HG03354 (cell line): ENCODE data around the gene SDHC.

Source experiments
- ATAC-seq: cut with Tn5 transposase; IDR thresholded peaks from one replicate; pipeline ENCODE4 v1.9.1; 2021; ENCODE audit warnings: mild to moderate bottlenecking; ENCODE audit not compliant: unreplicated experiment, poor library complexity, severe bottlenecking

The SDHC gene, protein sequence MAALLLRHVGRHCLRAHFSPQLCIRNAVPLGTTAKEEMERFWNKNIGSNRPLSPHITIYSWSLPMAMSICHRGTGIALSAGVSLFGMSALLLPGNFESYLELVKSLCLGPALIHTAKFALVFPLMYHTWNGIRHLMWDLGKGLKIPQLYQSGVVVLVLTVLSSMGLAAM

DNA sequence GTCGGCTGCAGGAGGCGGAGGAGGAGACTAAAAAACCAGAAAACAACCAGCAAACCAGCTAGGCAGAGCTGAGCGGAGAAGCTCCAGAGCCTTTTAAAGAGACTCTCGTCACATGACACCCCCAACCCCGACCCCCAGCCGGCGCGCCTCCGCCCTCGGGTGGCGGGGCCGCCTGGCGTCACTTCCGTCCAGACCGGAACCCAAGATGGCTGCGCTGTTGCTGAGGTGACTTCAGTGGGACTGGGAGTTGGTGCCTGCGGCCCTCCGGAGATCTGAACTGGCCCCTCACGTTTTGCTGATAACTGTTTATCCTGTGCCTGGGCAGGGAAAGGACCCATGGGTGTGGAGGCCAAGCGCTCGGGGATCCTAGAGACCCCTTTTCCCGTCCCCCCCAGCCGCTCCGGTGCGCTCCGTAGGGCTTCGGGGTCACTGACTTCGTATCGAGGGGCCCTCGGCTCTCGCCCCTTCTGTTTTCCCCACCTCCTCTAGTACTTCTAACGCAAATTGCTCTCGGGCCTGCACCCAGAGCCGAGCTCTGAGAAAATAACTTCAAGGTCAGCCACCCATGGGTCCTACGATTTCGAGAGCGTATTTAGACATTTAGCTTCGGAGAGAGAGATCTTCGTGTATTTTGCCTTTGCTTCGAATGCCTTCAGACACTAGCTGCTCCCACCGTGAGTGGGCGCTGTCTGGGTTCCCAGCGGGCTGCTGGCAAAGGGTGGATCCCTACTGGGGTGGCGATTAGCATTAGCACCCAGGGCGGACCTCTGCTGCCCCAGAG, at the start of gene SDHC:
TSS of gene SDHC (plus strand) at position 181 of the 781 bp plus-strand sequence. CDS start at position 206, 25 bp downstream.
- peak; percentile 98 for ATAC-seq

DNA sequence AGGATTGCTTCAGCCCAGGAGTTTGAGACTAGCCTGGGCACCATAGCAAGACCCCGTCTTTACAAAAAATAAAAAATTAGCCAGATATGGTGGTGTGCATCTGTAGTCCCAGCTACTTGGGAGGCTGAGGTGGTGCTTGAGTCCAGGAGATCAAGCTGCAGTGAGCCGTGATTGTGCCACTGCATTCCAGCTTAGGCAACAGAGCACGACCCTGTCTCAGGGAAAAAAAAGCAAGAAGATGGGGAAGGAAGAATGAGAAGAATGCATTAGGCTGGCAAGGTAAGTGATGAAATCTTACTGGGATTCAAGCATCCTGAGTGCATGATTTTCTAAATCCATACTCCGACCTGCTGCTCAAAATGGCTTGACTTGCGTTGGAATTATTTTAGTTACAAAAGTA, 48.9 kb upstream of the SDHC start:
- ATAC-seq, result no peak

- no peak for ATAC-seq
Measured at GRCh38 chr1:161266202-161266601, 48.0 kb upstream of the SDHC start.

- no peak for ATAC-seq
Measured at GRCh38 chr1:161266836-161267235, 47.3 kb upstream of the SDHC start.

- ATAC-seq, result no peak
Measured at GRCh38 chr1:161267321-161267720, 46.9 kb upstream of the SDHC start.

DNA sequence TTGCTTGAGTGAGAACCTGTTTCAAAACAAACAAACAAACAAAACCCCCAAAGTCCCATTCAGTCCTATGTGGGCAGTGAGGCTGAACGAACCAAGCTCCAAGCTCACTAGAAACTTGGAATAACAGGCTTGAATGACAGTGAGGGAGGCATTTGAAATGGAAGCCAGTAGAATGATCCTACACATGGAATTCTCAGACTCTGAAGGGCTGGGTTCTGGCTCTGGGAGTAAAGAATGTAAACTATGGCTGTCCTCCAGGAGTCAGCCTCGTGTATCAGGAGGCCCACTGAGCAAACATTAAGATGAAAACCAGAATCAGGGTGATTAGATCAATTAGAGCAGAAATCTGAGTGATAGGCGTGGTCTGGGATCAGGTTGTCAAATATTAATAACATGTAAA, 40.8 kb upstream of the SDHC start:
- ATAC-seq, result no peak

DNA sequence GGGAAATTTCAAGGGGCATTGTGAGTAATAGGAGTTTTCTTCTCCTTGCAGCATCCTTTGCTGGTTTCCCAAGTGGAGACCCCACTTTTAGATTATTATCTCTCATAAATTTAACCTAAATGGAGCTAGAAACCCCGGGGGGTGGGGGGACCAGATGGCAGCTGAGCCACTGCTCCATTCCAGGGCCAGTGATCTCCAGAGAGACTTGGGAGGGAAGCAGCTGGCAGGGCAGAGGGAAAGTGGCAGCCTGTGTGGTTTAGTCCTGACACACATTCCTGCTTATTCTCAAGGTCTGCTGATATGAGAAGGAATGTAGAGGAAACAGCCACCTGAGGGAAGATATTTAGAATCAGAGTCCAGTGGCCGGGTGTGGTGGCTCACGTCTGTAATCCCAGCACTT, 39.3 kb upstream of the SDHC start:
- ATAC-seq, result no peak

- ATAC-seq, result no peak
Measured at GRCh38 chr1:161282991-161283390, 31.2 kb upstream of the SDHC start.

- no peak for ATAC-seq
Measured at GRCh38 chr1:161285113-161285512, 29.1 kb upstream of the SDHC start.

DNA sequence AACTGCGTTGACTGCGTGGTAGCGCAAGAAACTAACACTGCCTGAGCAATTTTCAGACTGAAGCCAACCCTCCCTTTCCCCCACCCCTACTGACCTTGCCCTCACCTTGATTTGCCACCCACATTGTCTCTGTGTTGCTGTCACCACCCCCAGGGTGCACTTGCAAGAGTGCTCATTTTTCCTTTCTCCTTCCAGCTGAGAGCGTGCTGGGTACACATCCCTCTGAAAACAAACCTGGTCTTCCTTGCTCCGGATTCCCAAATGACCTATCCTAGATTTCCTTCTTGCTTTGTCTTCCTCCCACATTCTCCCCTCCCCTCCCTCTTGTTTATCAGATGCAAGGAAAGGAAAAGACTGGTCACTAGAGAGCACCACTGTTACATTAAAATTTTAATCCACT, 28.7 kb upstream of the SDHC start:
- ATAC-seq, result no peak

DNA sequence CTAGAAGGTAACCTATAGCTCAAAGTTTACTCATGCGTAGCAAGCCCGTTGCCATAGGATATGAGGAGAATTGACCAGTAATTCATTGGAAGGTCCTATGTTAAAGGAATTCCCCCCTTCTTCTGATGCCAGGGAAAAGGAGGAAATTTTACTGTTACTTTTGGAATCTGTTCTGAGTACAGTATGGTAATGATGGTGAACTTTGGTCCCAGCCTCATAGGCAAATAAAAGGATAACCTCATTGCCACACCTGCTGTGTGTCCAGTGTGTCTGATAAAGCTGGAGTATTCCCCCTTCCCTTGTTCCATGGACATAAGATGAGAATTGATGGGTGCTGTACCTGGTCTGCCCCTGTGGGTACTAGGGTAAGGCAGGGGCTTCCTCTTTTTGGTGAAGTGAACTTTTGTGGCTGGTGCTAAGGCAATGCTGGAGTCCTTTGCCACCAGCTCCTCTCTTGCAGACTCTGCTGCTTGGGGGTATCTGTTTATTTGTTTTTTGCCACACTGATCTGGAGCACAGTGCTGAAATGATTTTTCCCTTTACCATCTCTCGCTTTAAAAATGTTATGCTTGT, 26.6 kb upstream of the SDHC start:
- ATAC-seq, result no peak

DNA sequence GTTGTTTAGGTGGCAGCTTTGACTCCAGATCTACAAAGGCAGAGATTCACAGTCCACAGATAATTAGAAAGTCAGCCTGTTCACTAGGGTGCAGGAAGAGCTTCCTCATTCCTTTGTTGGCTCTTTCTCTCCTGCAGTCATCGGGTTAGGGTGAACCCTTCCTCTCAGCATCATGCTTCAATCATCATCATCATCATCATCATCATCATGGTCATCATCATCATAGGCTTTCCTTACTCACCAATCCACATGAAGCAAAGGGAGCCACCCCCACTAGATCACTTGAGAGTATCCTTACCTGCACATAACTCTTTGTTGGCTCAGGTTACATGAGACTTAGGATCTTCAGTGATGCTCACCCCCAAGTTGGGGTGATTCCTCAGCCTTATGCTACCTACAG, 23.4 kb upstream of the SDHC start:
- no peak for ATAC-seq

DNA sequence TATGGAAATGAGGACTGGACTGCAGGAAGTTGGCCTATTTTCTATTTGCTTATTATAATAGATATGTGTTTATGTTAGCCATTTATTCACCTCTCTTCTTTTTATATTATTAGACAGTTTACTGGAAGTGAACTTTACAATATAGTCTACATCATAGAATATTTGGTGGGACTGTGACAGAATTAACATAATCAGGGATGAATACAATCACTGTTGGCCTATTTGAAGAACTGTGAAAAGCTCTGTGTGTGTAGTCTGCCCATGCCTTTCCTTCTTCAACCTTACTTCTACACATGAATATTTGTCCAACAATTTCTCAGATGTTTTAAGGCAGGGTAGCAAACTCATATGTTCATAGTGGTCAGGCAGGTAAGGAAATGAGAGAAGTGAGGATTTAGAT, 16.8 kb upstream of the SDHC start:
- ATAC-seq, result no peak

- no peak for ATAC-seq
Measured at GRCh38 chr1:161298116-161298515, 16.1 kb upstream of the SDHC start.

DNA sequence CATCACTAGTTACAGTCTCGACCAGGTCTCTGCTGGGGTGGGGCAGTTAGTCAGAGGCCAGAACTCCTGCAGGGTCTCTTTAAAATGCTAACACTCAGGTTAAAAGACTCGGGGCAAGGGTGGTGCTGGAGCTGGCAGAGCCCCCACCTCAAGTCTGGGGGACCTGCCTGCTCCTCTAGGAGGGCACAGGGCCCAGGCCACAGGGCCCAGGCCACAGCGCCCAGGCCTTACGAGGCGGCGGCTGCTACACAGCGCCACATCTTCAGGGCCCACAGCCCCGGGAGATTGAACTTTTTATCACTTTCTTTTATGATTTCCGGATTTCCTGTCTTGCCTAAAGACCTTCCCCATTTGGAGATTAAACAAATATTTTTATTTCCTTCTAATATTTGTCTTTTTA, 14.8 kb upstream of the SDHC start:
- ATAC-seq, result no peak

- no peak for ATAC-seq
Measured at GRCh38 chr1:161300478-161300877, 13.7 kb upstream of the SDHC start.

DNA sequence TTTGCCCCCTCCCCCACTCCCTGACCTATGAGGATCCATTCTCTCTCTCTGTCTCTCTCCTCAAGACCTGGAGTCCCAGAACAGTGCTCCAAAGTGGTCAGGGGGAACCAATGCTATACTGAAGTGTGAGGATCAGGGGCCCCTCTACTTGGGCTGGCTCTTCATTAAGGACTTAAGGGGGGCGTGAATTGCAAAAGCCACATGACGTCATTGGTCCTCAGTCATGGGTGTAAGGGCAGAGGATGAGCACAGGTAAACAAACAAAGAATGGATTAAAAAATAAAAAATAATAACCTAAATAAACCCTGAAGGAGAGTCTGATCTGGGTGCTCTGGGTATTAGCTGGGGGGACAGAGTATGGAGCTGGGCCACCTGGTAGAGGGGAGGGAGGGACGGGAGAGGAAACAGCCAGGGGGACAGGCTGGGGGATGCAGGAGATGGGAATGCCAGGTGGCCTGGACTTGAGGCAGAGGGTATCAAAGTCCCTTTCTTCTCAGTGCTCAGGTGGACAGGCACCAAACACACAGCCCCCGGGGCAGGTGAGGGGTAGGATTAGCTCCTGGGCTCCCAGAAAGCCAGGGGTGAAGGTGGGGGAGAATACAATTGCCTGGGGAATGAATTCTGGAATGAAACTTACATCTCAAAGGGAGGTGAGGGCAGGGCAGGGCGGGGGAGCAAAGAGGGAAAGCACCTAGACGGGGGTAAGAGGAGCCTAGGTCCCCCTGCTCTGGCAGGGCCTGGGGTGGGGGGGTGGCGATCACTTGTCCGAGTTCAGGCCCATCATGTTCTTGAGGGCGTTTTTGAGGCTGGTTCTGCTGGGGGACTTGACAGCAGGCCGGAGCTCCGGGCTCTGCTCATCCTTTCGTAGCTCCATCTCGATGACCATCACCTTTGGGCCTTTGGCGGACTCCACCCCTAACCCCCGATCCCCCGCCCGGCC, 9.0 kb upstream of the SDHC start:
- peak; percentile 5 for ATAC-seq

DNA sequence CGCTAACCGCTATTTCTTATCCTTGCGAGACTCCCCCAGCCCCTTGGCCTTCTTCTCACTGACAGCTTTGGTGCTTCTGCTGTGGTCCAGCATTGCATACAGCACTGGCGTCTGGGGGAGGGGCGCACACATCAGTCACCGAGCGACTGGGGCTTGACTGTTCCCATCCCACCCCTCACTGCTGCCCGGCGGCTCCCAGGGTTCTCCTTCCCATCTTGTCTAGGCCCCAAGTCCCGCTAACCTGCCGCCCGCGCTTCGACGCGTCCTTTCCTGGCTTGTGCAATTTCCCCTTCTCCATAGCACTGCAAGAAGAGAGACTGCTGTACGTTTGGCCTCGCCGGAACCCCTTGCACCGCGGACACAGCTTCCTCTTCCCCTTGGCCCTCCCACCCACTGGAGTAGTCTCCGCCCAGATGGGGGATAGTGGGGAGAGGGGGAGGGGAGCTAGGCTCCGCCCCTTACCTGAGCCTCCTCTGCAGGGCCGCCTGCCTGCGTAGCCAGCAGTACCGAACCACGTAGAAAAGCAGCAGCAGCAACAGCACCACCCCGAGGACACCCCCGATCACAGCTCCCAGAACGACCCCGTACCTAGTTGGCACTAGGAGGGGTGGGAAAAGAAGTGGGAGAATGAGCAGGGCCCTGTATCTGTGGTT, 8.2 kb upstream of the SDHC start:
- peak; percentile 70 for ATAC-seq

DNA sequence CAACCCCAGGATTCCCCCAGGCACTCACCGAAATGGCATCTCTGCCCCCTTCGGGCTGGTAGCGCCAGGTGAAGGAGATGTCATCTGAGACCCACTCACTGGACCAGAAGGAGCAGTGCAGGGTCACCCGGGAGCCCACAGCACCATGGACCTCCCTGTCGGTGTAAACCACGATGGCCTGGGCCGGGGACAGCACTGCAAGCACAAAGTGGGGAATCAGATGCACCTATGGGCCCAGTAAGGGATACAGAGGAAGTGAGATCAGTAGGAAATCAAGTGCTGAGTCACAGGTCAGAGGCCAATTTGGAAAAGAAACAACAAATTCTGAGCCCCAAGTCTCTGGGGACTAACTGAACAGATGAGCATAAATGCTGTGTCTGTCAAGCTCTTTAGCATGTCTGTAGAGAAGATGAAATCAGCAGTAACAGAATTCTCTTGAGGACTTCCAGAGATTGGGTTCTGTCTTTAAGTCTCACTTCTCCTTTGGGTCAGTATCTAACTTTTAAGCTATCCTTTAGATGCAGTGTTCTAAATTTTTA, 6.9 kb upstream of the SDHC start:
- no peak for ATAC-seq
